Measurements from ENCODE around the gene BHMT. TPM values are rescaled to one million over a fixed set of nuclear protein-coding genes. Genes with fewer than 3 reads are reported as not detected.

BHMT gene
- total and polyA plus RNA-seq, 11 donors = not detected

DNA sequence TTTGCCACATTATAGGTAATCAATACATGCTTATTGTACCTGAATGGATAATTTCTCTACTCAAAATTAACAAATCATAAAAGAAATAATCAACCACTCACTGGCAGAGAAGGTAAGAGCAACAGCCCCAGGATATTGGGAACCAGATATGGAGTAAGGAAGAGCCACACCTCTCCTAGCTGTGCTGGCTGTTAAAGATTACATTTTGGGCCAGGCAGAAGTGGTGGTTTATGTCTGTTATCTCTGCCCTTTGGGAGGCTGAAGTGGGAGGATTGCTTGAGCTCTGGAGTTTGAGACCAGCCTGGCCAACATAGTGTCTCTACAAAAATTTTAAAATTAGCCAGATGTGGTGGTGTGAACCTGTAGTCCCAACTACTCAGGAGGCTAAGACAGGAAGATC, 56.4 kb downstream of the BHMT start:
- intact Hi-C loops (cut with DNase I) = no loop called here
- TF ChIP-seq CTCF (IDR thresholded peaks at IDR 0.05) (no peak), POLR2A (IDR thresholded peaks at IDR 0.05) (no peak)
- H3K27ac ChIP-seq = no peak overlapping the region

GRCh38 chr5:79170661-79171060, 59.1 kb downstream of the BHMT start:
- Histone ChIP-seq H3K4me3 (no peak overlapping the region), H3K4me1 (no peaks in the 10 kb centered on the region), H3K27me3 (no peaks in the 10 kb centered on the region), H3K27ac (no peak overlapping the region), H3K9me3 (no peaks in the 10 kb centered on the region), H3K36me3 (no peaks in the 10 kb centered on the region)
- no peak for DNase-seq
- TF ChIP-seq POLR2A (IDR thresholded peaks at IDR 0.05) = no peak
- TF ChIP-seq CTCF (IDR thresholded peaks at IDR 0.05) = no peak
- intact Hi-C loops (cut with DNase I) = no loop called here
- no peak for ATAC-seq

More for the DNA sequence above, 56.4 kb downstream of the BHMT start:
- no peak for DNase-seq
- no peaks in the 10 kb centered on the region for H3K27me3 ChIP-seq
- H3K4me1 ChIP-seq = no peaks in the 10 kb centered on the region
- H3K4me3 ChIP-seq = no peak overlapping the region
- no peak for ATAC-seq
- no peaks in the 10 kb centered on the region for H3K9me3 ChIP-seq
- no peaks in the 10 kb centered on the region for H3K36me3 ChIP-seq

DNA sequence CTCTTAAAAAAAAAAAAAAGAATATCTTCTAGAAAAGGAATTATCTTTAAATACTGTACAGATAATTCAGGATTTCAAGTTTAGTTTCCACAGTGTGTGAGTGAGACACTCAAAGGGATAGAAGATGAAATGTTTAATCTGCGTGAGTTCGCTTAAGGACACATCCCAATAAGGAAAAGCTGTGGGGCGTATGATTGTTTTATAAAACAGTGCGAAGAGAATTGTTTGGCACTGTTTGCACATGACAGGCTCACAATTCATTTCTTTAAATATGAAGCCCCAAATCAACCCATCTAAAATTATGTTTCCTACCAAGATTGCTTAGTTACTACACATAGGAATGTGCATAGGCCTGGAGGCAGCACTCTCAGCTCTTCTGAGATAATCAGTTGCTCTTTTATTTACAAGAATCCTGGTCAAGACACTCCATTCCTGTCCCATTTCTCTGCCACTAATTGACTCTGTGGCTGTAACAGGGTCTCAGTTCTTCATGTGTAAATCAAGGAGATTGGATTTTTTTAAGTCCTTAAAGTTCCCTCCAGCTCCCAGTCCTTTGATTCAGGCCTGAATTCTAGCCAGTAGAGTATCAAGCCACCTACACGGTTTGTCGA, 60.1 kb downstream of the BHMT start:
- DNase-seq = no peak
- no peaks in the 10 kb centered on the region for H3K4me1 ChIP-seq
- 87 to 91% (median 90%) methylated on average over 6 of the region's 6 CpGs for WGBS, 4 donors
- H3K27ac ChIP-seq = no peak overlapping the region
- intact Hi-C loops (cut with DNase I) = no loop called here
- no peak for ATAC-seq
- no peak for TF ChIP-seq CTCF (IDR thresholded peaks at IDR 0.05)
- TF ChIP-seq POLR2A (IDR thresholded peaks at IDR 0.05) = no peak
- no peak overlapping the region for H3K4me3 ChIP-seq
- no peaks in the 10 kb centered on the region for H3K36me3 ChIP-seq
- H3K27me3 ChIP-seq = no peaks in the 10 kb centered on the region
- no peaks in the 10 kb centered on the region for H3K9me3 ChIP-seq

- DNase-seq (no peak), ATAC-seq (no peak)
- intact Hi-C loops (cut with DNase I) = no loop called here
- H3K4me3 ChIP-seq = no peak overlapping the region
- peaks cover 0 to 3% (median 0%) of the 10 kb centered on the region in 12 donors for H3K4me1 ChIP-seq
- TF ChIP-seq CTCF (IDR thresholded peaks at IDR 0.05) = no peak
- TF ChIP-seq POLR2A (IDR thresholded peaks at IDR 0.05) = no peak
- no peak overlapping the region for H3K27ac ChIP-seq
- no peaks in the 10 kb centered on the region for H3K36me3 ChIP-seq
- H3K27me3 ChIP-seq = no peaks in the 10 kb centered on the region
- no peaks in the 10 kb centered on the region for H3K9me3 ChIP-seq
- 73 to 93% (median 80%) methylated on average over 1 of the region's 1 CpG for WGBS, 4 donors
Measured at GRCh38 chr5:79172269-79172668, 60.7 kb downstream of the BHMT start.

Measured in heart left ventricle (tissue), 16 donors.